Measurements from ENCODE around the gene BCL11A. TPM values are rescaled to one million over a fixed set of nuclear protein-coding genes. Genes with fewer than 3 reads are reported as not detected.

The BCL11A gene
- total and polyA plus RNA-seq, 2 experiments from 2014 or later: 57.5 to 77.6 TPM

DNA sequence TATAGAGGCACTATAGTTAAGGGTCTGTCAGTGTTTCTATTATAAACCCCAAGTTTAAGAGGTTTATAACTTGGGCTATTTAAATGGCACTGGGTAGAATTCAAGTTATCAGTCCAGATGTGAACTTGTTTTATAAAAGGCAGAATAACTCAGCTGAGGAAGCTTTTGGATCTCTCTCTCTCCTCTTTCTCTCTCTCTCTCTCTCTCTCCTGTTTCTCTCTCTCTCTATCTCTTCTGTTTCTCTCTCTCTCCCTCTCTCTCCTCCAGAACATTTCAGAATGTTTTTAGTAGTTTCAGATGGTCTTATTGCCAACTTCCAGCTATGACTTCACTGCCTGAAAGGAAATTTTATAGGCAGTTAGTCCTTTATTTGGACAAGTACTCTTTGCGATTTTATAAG lies 6.4 kb upstream of the BCL11A start:
- Histone ChIP-seq H3K4me3 (no peak overlapping the region), H3K27me3 (ENCODE audit: insufficient read depth) (peaks cover 32% of the 10 kb centered on the region), H4K20me1 (replicated peaks; ENCODE audit: insufficient read depth) (no peaks in the 10 kb centered on the region), H3K27ac (ENCODE audit: low read depth) (no peak overlapping the region), H3K79me2 (replicated peaks; ENCODE audit: insufficient read depth) (no peaks in the 10 kb centered on the region), H3F3A (replicated peaks; ENCODE audit: low read depth) (peaks cover 7% of the 10 kb centered on the region; the same call in 1 of the 2 replicates), H3K36me3 (ENCODE audit: insufficient read depth) (no peaks in the 10 kb centered on the region), H2AFZ (no peak overlapping the region), H3K9me2 (ENCODE audit: insufficient read depth) (no peaks in the 10 kb centered on the region), H3K4me2 (no peak overlapping the region), H3K4me1 (ENCODE audit: insufficient read depth) (peaks cover 16% of the 10 kb centered on the region; the same call in 1 of the 2 replicates)
- H3K27me3 Mint-ChIP-seq (ENCODE audit: insufficient read depth, low read depth, poor library complexity): peaks cover 7% of the 10 kb centered on the region
- H3K9me3 Mint-ChIP-seq: no peaks in the 10 kb centered on the region
- DNase-seq (ENCODE audit: low spot score) (no peak), ATAC-seq (no peak)
- no peak for TF ChIP-seq JUNB (IDR thresholded peaks at IDR 0.05; ENCODE audit: unreplicated experiment)
- TF ChIP-seq, protein P1, sequence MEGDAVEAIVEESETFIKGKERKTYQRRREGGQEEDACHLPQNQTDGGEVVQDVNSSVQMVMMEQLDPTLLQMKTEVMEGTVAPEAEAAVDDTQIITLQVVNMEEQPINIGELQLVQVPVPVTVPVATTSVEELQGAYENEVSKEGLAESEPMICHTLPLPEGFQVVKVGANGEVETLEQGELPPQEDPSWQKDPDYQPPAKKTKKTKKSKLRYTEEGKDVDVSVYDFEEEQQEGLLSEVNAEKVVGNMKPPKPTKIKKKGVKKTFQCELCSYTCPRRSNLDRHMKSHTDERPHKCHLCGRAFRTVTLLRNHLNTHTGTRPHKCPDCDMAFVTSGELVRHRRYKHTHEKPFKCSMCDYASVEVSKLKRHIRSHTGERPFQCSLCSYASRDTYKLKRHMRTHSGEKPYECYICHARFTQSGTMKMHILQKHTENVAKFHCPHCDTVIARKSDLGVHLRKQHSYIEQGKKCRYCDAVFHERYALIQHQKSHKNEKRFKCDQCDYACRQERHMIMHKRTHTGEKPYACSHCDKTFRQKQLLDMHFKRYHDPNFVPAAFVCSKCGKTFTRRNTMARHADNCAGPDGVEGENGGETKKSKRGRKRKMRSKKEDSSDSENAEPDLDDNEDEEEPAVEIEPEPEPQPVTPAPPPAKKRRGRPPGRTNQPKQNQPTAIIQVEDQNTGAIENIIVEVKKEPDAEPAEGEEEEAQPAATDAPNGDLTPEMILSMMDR (conservative IDR thresholded peaks at IDR 0.05; ENCODE audit: low read depth in 2 of 2): no peak
- no peak for TF ChIP-seq NANOG (IDR thresholded peaks at IDR 0.05; ENCODE audit: borderline replicate concordance)
- TF ChIP-seq EZH2 (IDR thresholded peaks at IDR 0.05; ENCODE audit: low read depth, unreplicated experiment): no peak
- TF ChIP-seq ZNF114 (CRISPR knock-in tag; IDR thresholded peaks at IDR 0.05): no peak
- no peak for TF ChIP-seq ZNF331 (CRISPR knock-in tag; IDR thresholded peaks at IDR 0.05; ENCODE audit: low read depth)
- TF ChIP-seq EZH2phosphoT487 (IDR thresholded peaks at IDR 0.05; ENCODE audit: unreplicated experiment): no peak
- TF ChIP-seq, protein P2, sequence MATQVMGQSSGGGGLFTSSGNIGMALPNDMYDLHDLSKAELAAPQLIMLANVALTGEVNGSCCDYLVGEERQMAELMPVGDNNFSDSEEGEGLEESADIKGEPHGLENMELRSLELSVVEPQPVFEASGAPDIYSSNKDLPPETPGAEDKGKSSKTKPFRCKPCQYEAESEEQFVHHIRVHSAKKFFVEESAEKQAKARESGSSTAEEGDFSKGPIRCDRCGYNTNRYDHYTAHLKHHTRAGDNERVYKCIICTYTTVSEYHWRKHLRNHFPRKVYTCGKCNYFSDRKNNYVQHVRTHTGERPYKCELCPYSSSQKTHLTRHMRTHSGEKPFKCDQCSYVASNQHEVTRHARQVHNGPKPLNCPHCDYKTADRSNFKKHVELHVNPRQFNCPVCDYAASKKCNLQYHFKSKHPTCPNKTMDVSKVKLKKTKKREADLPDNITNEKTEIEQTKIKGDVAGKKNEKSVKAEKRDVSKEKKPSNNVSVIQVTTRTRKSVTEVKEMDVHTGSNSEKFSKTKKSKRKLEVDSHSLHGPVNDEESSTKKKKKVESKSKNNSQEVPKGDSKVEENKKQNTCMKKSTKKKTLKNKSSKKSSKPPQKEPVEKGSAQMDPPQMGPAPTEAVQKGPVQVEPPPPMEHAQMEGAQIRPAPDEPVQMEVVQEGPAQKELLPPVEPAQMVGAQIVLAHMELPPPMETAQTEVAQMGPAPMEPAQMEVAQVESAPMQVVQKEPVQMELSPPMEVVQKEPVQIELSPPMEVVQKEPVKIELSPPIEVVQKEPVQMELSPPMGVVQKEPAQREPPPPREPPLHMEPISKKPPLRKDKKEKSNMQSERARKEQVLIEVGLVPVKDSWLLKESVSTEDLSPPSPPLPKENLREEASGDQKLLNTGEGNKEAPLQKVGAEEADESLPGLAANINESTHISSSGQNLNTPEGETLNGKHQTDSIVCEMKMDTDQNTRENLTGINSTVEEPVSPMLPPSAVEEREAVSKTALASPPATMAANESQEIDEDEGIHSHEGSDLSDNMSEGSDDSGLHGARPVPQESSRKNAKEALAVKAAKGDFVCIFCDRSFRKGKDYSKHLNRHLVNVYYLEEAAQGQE (IDR thresholded peaks at IDR 0.05; ENCODE audit: unreplicated experiment): no peak
- no peak for TF ChIP-seq CREB1 (CRISPR knock-in tag; IDR thresholded peaks at IDR 0.05; ENCODE audit: low read depth)
- no peaks in the 10 kb centered on the region for H3K36me3 Mint-ChIP-seq (ENCODE audit: low read depth)
- no peak overlapping the region for H3K27ac Mint-ChIP-seq
- H3K4me3 Mint-ChIP-seq: no peak overlapping the region
- peaks cover 13% of the 10 kb centered on the region for H3K4me1 Mint-ChIP-seq

DNA sequence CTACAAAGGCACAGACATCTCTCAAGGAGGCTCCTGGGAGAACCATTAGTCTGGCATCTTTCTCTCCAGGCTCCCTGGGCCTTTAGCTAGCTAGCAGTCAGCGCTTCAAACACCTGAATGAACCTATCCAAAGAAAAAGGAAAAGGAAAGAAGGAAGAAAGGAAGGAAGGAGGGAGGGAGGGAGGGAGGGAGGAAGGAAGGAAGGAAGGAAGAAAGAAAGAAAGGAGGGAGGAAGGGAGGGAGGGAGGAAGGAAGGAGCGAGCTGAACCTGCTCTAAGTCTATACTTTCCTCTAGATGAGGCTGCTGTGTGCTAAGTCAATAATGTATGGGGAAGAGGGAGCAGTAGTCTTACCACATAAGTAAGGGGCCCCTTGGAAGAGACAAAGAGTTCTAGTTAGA lies 5.1 kb upstream of the BCL11A start:
- Histone ChIP-seq H3F3A (replicated peaks; ENCODE audit: low read depth) (peaks cover 13% of the 10 kb centered on the region; the same call in 1 of the 2 replicates), H3K27ac (ENCODE audit: low read depth) (no peak overlapping the region), H3K79me2 (replicated peaks; ENCODE audit: insufficient read depth) (no peaks in the 10 kb centered on the region), H2AFZ (no peak overlapping the region), H3K4me1 (ENCODE audit: insufficient read depth) (peaks cover 16% of the 10 kb centered on the region; the same call in 1 of the 2 replicates), H3K9me2 (ENCODE audit: insufficient read depth) (no peaks in the 10 kb centered on the region), H3K36me3 (ENCODE audit: insufficient read depth) (no peaks in the 10 kb centered on the region), H3K4me3 (no peak overlapping the region), H3K27me3 (ENCODE audit: insufficient read depth) (peaks cover 32% of the 10 kb centered on the region), H3K4me2 (no peak overlapping the region; the same call in 1 of the 2 replicates), H4K20me1 (replicated peaks; ENCODE audit: insufficient read depth) (no peaks in the 10 kb centered on the region)
- ATAC-seq (no peak), DNase-seq (ENCODE audit: low spot score) (no peak)
- H3K4me3 Mint-ChIP-seq: no peak overlapping the region
- H3K4me1 Mint-ChIP-seq: peaks cover 11% of the 10 kb centered on the region
- H3K27ac Mint-ChIP-seq: no peak overlapping the region
- no peaks in the 10 kb centered on the region for H3K9me3 Mint-ChIP-seq
- no peaks in the 10 kb centered on the region for H3K36me3 Mint-ChIP-seq (ENCODE audit: low read depth)
- H3K27me3 Mint-ChIP-seq (ENCODE audit: insufficient read depth, low read depth, poor library complexity): peaks cover 8% of the 10 kb centered on the region
- TF ChIP-seq JUNB (IDR thresholded peaks at IDR 0.05; ENCODE audit: unreplicated experiment) (no peak), POLR2AphosphoS5 (IDR thresholded peaks at IDR 0.05; ENCODE audit: low read depth) (no peak), NANOG (IDR thresholded peaks at IDR 0.05; ENCODE audit: borderline replicate concordance) (no peak), EZH2 (IDR thresholded peaks at IDR 0.05; ENCODE audit: low read depth, unreplicated experiment) (no peak), EZH2phosphoT487 (IDR thresholded peaks at IDR 0.05; ENCODE audit: unreplicated experiment) (no peak), STAT1 (IDR thresholded peaks at IDR 0.05; ENCODE audit: unreplicated experiment) (no peak), ZNF331 (CRISPR knock-in tag; IDR thresholded peaks at IDR 0.05; ENCODE audit: low read depth) (no peak), CREB1 (CRISPR knock-in tag; IDR thresholded peaks at IDR 0.05; ENCODE audit: low read depth) (no peak), ZNF114 (CRISPR knock-in tag; IDR thresholded peaks at IDR 0.05) (no peak)
- TF ChIP-seq, protein P3, sequence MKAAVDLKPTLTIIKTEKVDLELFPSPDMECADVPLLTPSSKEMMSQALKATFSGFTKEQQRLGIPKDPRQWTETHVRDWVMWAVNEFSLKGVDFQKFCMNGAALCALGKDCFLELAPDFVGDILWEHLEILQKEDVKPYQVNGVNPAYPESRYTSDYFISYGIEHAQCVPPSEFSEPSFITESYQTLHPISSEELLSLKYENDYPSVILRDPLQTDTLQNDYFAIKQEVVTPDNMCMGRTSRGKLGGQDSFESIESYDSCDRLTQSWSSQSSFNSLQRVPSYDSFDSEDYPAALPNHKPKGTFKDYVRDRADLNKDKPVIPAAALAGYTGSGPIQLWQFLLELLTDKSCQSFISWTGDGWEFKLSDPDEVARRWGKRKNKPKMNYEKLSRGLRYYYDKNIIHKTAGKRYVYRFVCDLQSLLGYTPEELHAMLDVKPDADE (IDR thresholded peaks at IDR 0.05): no peak
- TF ChIP-seq, protein P2 (IDR thresholded peaks at IDR 0.05; ENCODE audit: unreplicated experiment): no peak

Measured in GM23338 (cell line).